Neural crest cell (in vitro differentiated cells): ENCODE measurements around the gene JARID2. TPM values are rescaled to one million over a fixed set of nuclear protein-coding genes. Genes with fewer than 3 reads are reported as not detected.
A peak's percentile ranks its signal among the peaks of the same experiment; 100 is the strongest.

ENCODE experiments used
- DNase-seq: peaks from one replicate; pipeline ENCODE4 v3.0.0; 2021; ENCODE audit warnings: low read depth, mixed read lengths, low spot score
- H3K27ac Mint-ChIP-seq: one replicate; pipeline ENCODE4 v1.8.0; 2021; ENCODE audit warnings: mild to moderate bottlenecking, mixed read lengths; ENCODE audit not compliant: unreplicated experiment
- H3K27me3 Mint-ChIP-seq: 2 replicates; pipeline ENCODE4 v1.8.0; 2021; ENCODE audit warnings: low read depth, mild to moderate bottlenecking, mixed read lengths
- H3K36me3 Mint-ChIP-seq: 2 replicates; pipeline ENCODE4 v1.8.0; 2021; ENCODE audit warnings: low read depth, mild to moderate bottlenecking, mixed read lengths
- H3K4me1 Mint-ChIP-seq: 2 replicates; pipeline ENCODE4 v1.8.0; 2021; ENCODE audit warnings: mixed read lengths
- H3K4me3 Mint-ChIP-seq: one replicate; pipeline ENCODE4 v1.8.0; 2021; ENCODE audit warnings: mild to moderate bottlenecking, mixed read lengths
- H3K9me3 Mint-ChIP-seq: 2 replicates; pipeline ENCODE4 v1.8.0; 2021; ENCODE audit warnings: mixed read lengths
- total RNA-seq: library from RNA; stranded (reverse); gene quantifications from 2 replicates; pipeline ENCODE4 v1.2.1, GENCODE V29; 2021
- TF ChIP-seq, protein P1 (sequence below): fragments of 200-600 bp; sonication (generic); conservative IDR thresholded peaks from 2 replicates; pipeline ENCODE4 v1.5.0; 2021; ENCODE audit warnings: antibody characterized with exemption, mild to moderate bottlenecking

Gene JARID2
- total RNA-seq, 1 donor from 2014 or later: 33.9 TPM

DNA sequence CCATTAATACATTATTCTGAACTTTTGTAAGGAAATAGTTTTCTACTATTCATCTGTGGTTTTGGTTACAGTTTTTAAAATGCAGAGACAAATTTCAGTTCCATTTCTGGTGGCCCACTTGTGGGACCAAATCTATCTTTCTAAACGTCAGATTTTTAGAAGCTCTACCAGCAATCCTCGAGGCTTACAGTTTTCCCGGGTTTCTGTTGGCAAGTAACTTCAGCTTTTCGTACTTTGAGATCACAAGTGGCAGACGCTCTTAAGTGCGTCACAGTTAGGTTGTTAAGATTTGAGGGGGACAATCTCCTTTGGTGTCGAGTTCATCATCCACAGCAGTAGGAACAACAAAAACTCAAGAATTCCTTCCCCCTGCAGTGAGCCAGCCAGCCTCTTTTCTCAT, 60.0 kb downstream of the JARID2 start:
- Mint-ChIP-seq H3K9me3 (no peaks in the 10 kb centered on the region), H3K27me3 (no peaks in the 10 kb centered on the region), H3K4me3 (no peak overlapping the region), H3K4me1 (peaks cover 58% of the 10 kb centered on the region), H3K27ac (no peak overlapping the region), H3K36me3 (no peaks in the 10 kb centered on the region)
- no peak for DNase-seq
- TF ChIP-seq, protein P1, sequence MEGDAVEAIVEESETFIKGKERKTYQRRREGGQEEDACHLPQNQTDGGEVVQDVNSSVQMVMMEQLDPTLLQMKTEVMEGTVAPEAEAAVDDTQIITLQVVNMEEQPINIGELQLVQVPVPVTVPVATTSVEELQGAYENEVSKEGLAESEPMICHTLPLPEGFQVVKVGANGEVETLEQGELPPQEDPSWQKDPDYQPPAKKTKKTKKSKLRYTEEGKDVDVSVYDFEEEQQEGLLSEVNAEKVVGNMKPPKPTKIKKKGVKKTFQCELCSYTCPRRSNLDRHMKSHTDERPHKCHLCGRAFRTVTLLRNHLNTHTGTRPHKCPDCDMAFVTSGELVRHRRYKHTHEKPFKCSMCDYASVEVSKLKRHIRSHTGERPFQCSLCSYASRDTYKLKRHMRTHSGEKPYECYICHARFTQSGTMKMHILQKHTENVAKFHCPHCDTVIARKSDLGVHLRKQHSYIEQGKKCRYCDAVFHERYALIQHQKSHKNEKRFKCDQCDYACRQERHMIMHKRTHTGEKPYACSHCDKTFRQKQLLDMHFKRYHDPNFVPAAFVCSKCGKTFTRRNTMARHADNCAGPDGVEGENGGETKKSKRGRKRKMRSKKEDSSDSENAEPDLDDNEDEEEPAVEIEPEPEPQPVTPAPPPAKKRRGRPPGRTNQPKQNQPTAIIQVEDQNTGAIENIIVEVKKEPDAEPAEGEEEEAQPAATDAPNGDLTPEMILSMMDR: no peak

GRCh38 chr6:15308435-15309213, 62.8 kb downstream of the JARID2 start:
- TF ChIP-seq, protein P1: no peak
- Mint-ChIP-seq H3K27ac (peak overlapping the region; percentile 59), H3K36me3 (no peaks in the 10 kb centered on the region), H3K9me3 (no peaks in the 10 kb centered on the region), H3K4me1 (peaks cover 66% of the 10 kb centered on the region), H3K4me3 (no peak overlapping the region), H3K27me3 (no peaks in the 10 kb centered on the region)
- no peak for DNase-seq

DNA sequence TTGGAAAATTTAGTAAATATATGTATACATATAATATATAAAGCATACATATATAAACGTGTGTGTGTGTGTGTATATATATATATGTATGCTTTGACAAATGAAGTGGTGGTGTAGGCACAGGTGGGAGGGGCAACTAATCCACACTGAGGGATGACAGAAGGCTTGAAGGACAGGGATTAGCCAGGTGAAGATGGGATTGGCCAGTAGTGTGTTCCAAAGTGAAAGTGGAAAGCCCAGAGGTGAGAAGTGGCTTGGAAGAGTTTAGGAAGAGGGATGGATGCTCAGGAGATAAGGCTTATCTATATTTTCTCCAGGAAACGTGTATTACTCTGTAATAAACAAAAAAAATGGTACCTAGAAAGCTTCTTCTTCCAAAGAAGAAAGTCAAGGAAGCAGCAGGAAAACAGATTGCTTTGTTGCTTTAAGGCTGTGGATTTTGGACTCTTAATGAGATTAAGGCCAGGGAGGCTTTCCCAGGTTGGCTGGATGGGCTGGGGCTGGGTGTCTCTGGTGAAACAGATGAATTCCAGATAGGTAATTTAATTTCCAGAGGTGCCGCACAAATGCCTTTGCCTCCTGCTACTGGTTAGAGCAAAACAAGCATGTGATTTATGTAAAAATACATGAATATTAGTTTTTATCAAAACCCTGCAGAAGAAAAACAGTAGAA, 63.9 kb downstream of the JARID2 start:
- DNase-seq: no peak
- Mint-ChIP-seq H3K27me3 (no peaks in the 10 kb centered on the region), H3K9me3 (no peaks in the 10 kb centered on the region), H3K4me3 (no peak overlapping the region), H3K4me1 (peaks cover 63% of the 10 kb centered on the region), H3K27ac (no peak overlapping the region), H3K36me3 (no peaks in the 10 kb centered on the region)
- TF ChIP-seq, protein P1: no peak

- Mint-ChIP-seq H3K36me3 (no peaks in the 10 kb centered on the region), H3K27ac (no peak overlapping the region), H3K4me3 (no peak overlapping the region), H3K27me3 (no peaks in the 10 kb centered on the region), H3K9me3 (no peaks in the 10 kb centered on the region), H3K4me1 (peaks cover 54% of the 10 kb centered on the region)
- TF ChIP-seq, protein P1: no peak
- no peak for DNase-seq
Observed at GRCh38 chr6:15310680-15311079, 64.8 kb downstream of the JARID2 start.

- Mint-ChIP-seq H3K27me3 (no peaks in the 10 kb centered on the region), H3K27ac (no peak overlapping the region), H3K4me1 (peaks cover 57% of the 10 kb centered on the region), H3K4me3 (peak overlapping the region; percentile 1), H3K36me3 (no peaks in the 10 kb centered on the region), H3K9me3 (no peaks in the 10 kb centered on the region)
- TF ChIP-seq, protein P1: no peak
- no peak for DNase-seq
Observed at GRCh38 chr6:15312500-15312899, 66.6 kb downstream of the JARID2 start.
